ENCODE results near the gene MICU1. TPM values are rescaled to one million over a fixed set of nuclear protein-coding genes. Genes with fewer than 3 reads are reported as not detected.
A peak's percentile ranks its signal among the peaks of the same experiment; 100 is the strongest.

MICU1 gene
- polyA plus RNA-seq, 1 of the 3 experiments (the other 2 are of a cell fraction), result 24.6 TPM

- TF ChIP-seq, protein P1, sequence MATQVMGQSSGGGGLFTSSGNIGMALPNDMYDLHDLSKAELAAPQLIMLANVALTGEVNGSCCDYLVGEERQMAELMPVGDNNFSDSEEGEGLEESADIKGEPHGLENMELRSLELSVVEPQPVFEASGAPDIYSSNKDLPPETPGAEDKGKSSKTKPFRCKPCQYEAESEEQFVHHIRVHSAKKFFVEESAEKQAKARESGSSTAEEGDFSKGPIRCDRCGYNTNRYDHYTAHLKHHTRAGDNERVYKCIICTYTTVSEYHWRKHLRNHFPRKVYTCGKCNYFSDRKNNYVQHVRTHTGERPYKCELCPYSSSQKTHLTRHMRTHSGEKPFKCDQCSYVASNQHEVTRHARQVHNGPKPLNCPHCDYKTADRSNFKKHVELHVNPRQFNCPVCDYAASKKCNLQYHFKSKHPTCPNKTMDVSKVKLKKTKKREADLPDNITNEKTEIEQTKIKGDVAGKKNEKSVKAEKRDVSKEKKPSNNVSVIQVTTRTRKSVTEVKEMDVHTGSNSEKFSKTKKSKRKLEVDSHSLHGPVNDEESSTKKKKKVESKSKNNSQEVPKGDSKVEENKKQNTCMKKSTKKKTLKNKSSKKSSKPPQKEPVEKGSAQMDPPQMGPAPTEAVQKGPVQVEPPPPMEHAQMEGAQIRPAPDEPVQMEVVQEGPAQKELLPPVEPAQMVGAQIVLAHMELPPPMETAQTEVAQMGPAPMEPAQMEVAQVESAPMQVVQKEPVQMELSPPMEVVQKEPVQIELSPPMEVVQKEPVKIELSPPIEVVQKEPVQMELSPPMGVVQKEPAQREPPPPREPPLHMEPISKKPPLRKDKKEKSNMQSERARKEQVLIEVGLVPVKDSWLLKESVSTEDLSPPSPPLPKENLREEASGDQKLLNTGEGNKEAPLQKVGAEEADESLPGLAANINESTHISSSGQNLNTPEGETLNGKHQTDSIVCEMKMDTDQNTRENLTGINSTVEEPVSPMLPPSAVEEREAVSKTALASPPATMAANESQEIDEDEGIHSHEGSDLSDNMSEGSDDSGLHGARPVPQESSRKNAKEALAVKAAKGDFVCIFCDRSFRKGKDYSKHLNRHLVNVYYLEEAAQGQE (IDR thresholded peaks at IDR 0.05; ENCODE audit: low read depth, low read length), result no peak
- TF ChIP-seq, protein P2, sequence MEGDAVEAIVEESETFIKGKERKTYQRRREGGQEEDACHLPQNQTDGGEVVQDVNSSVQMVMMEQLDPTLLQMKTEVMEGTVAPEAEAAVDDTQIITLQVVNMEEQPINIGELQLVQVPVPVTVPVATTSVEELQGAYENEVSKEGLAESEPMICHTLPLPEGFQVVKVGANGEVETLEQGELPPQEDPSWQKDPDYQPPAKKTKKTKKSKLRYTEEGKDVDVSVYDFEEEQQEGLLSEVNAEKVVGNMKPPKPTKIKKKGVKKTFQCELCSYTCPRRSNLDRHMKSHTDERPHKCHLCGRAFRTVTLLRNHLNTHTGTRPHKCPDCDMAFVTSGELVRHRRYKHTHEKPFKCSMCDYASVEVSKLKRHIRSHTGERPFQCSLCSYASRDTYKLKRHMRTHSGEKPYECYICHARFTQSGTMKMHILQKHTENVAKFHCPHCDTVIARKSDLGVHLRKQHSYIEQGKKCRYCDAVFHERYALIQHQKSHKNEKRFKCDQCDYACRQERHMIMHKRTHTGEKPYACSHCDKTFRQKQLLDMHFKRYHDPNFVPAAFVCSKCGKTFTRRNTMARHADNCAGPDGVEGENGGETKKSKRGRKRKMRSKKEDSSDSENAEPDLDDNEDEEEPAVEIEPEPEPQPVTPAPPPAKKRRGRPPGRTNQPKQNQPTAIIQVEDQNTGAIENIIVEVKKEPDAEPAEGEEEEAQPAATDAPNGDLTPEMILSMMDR (IDR thresholded peaks at IDR 0.05), result no peak
- TF ChIP-seq EP300 (IDR thresholded peaks at IDR 0.05; ENCODE audit: borderline replicate concordance in 1 of 2, low read depth in 1 of 2, low read length in 1 of 2) (peak in 1 of 2 experiments; percentile 40; a peak in 1 of 4 replicates), RFX5 (IDR thresholded peaks at IDR 0.05; ENCODE audit: low read length) (peak; percentile 63; the same call in 1 of the 2 replicates), SMC3 (IDR thresholded peaks at IDR 0.05; ENCODE audit: low read depth, low read length) (0 out of 2 replicates have a peak, but pooled peaks have one; percentile 11), MXI1 (IDR thresholded peaks at IDR 0.05; ENCODE audit: low read depth, low read length) (peak; percentile 91), FOXJ3 (CRISPR knock-in tag; IDR thresholded peaks at IDR 0.05) (no peak), ELF1 (IDR thresholded peaks at IDR 0.05) (no peak), CHD2 (IDR thresholded peaks at IDR 0.05; ENCODE audit: low read length, partially characterized antibody) (peak; percentile 81), RAD21 (IDR thresholded peaks at IDR 0.05; ENCODE audit: low read length) (peak; percentile 3), NFIC (IDR thresholded peaks at IDR 0.05; ENCODE audit: borderline replicate concordance) (no peak)
- ChIA-PET CTCF (interaction anchor here (0.6 to 14.0 kb wide), 13 partner anchors 9 to 438 kb away, joined by 3 to 198 read pairs (median 5); partner anchors contain the start of gene DDIT4), POLR2A (interaction anchor here (0.7 to 15.0 kb wide), 4 partner anchors 14 to 68 kb away, joined by 3 to 234 read pairs (median 12); partner anchors contain the start of gene DDIT4)
- H3K27me3 ChIP-seq (ENCODE audit: insufficient read depth), result no peaks in the 10 kb centered on the region
- no peaks in the 10 kb centered on the region for H4K20me1 ChIP-seq (ENCODE audit: insufficient read depth)
- no peaks in the 10 kb centered on the region for H3K79me2 ChIP-seq (ENCODE audit: insufficient read depth)
- no peak overlapping the region for H3K4me3 ChIP-seq (ENCODE audit: low read depth in 2 of 2, low read length in 1 of 2)
- peaks cover 15 to 74% of the 10 kb centered on the region in 2 experiments for H3K4me1 ChIP-seq (ENCODE audit: control insufficient read depth in 1 of 2, insufficient read depth in 2 of 2, low read depth in 1 of 2, low read length in 1 of 2)
- H3F3A ChIP-seq (replicated peaks; ENCODE audit: insufficient read depth), result peaks cover 16% of the 10 kb centered on the region
- peak; percentile 77 for DNase-seq
- H3K36me3 ChIP-seq (replicated peaks in 1 of 2; ENCODE audit: control insufficient read depth in 1 of 2, insufficient read depth in 2 of 2, low read length in 1 of 2), result peaks cover 23 to 30% of the 10 kb centered on the region in 2 experiments
- 44% methylated on average over 17 of the region's 17 CpGs for WGBS (ENCODE audit: low lambda C conversion rate)
- H3K9me3 ChIP-seq, result no peaks in the 10 kb centered on the region
- H2AFZ ChIP-seq (ENCODE audit: low read depth), result no peak overlapping the region
- H3K4me2 ChIP-seq, result peak overlapping the region; percentile 35; the same call in 1 of the 2 replicates
- H3K27ac ChIP-seq (ENCODE audit: low read depth in 2 of 2, low read length in 1 of 2), result peak overlapping the region; percentile 57 to 99; a peak in 3 of 4 replicates
- peak overlapping the region; percentile 1; the same call in 1 of the 2 replicates for H3K9ac ChIP-seq
- H3K9me2 ChIP-seq, result no peaks in the 10 kb centered on the region
Measured at GRCh38 chr10:72334196-72334824, 291.6 kb downstream of the MICU1 start.
